ENCODE results near the gene EXOC1L.

EXOC1L gene, protein sequence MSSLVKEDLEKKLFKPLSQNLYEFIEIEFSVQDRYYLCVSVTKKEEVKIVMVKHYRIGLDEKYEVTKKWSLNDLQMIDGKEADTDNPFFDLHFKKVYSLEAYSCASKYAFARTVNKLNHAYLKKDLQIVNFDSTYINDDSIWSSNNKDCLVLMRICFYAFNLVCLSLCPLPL

DNA sequence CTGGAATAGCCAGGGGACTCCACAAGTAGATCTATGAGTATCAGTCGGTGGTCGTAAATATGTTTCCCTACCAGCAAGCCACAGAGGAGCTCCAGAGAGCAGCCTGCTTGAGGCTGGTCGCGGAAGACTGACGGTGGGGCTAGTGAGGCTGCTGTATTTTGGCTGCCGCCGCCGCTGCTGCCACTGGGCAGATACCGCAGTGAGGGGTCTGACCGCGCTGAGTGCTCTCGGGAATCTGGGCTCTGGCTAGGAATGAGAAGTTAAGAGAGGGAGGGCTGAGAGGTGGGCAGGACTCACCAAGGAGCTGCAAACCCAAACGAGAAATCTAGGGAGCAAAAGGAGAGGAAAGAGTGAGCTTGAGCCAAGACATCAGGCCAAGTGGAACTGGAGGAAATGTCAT lies at the start of gene EXOC1L:
Gene EXOC1L (plus strand): TSS at position 157 of the 400 bp plus-strand sequence. CDS start 237 bp downstream, at position 394.
- DNase-seq: no peak

DNA sequence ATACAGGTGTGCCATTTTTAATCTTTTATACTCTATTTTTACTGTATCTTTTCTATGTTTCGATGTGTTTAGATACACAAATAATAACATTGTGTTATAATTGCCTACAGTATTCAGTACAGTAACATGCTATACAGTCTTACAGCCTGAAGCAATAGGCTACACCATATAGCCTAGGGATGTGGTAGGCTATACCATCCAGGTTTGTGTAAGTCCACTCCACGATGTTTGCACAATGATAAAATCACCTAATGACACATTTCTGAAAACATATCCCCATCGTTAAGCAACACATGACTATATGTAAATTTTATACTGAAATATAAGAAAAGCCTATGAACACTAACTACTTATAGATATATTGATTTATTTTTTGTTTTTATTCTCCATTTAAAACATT lies 48.9 kb upstream of the EXOC1L start:
- no peak for DNase-seq

- no peak for DNase-seq
These were observed 38.2 kb upstream of the EXOC1L start for GRCh38 chr4:55781341-55781740.

GRCh38 chr4:55781812-55782211 lies 37.8 kb upstream of the EXOC1L start:
- DNase-seq: no peak

- no peak for DNase-seq
These were observed 36.0 kb upstream of the EXOC1L start for GRCh38 chr4:55783584-55783983.

DNA sequence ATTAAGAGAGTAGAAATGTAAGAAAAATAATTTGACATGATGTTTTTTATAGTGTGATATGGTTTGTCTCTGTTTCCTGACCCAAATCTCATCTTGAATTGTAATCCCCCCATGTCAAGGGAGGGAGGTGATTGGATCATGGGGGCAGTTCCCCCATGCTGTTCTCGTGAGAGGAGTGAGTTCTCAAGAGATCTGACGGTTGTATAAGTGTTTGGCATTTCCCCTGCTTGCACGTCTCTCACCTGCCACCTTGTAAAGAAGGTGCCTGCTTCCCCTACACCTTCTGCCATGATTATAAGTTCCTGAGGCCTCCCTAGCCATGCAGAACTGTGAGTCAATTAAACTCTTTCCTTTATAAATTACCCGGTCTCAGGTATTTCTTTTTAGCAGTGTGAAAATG lies 34.8 kb upstream of the EXOC1L start:
- no peak for DNase-seq

- DNase-seq: no peak
These were observed 27.9 kb upstream of the EXOC1L start for GRCh38 chr4:55791666-55792065.

DNA sequence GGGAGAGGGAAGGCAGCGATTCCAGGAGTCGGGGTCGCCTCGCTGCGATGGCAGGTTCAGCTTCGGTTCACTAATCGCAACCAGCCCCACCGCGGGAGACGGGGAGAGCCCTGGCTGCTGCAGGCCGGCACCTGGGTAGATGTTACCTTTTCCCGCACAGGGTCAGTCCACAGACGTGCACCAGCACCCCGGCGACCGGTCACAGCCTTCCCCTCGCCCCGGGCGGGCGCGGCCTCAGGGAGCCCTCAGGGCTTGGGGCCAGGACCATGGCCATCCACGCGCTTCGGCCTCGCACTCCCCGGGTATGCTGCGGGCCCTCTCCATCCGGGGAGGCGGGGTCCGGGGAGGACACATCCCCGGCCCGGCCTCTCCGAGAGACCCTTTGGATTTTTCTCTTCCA lies 26.1 kb upstream of the EXOC1L start:
- no peak for DNase-seq

GRCh38 chr4:55794053-55794452 lies 25.5 kb upstream of the EXOC1L start:
- DNase-seq: no peak

DNA sequence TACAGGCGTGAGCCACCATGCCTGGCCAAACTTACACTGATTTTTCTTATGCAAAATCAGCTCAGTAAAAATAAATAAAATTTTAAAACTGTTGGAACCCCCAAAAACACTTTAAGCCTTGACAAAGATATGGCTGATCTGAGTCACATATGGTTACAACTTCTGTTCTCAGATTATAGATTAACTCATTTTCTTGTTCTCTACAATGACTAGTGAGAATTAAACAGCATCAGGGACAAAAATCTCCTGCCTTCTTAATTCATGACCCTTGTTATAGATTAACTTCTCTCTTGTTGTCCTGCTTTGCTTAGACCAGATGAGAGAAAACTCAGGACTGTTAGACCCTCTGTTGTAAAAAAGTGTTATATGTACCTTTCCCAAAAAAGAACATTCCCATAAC lies 24.2 kb upstream of the EXOC1L start:
- DNase-seq: no peak

DNA sequence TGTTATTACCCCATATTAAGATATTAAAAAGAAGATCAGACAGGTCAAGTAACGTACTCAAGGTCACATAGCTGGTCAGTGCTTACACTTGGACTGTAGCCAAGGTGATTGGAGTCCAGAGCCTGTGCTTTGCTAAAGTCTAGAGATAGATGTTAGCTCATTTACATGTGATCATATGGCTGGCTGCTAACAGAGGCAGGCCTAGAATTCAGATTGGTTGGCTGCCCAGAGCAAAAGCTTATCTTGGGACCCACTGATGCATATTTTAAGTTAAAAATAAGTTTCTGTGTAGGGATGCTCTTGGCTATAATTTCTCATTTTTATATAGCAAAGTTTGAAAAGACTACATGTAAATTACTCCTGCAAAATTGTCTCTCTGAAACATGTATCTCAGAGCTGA lies 18.1 kb upstream of the EXOC1L start:
- DNase-seq: no peak

- no peak for DNase-seq
These were observed 12.0 kb upstream of the EXOC1L start for GRCh38 chr4:55807556-55807955.

DNA sequence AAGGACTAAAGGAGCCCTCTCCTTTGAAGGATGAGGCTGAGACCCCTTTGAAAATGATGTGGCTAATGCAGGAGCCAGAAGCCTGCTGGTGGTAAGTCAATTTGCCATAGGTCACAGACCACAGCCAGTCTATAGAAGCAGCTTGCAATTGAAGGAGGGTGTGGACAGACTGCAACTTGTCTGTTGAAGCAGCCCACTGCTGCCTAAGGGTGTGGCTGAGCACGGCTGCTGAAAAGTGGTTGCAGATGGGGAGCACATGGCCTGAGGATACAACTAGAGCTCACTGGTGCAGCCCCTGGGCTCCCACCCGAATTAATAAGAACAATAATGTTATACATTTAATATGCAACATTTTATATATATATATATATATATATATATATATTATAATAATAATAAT lies 11.4 kb upstream of the EXOC1L start:
- DNase-seq: no peak

DNA sequence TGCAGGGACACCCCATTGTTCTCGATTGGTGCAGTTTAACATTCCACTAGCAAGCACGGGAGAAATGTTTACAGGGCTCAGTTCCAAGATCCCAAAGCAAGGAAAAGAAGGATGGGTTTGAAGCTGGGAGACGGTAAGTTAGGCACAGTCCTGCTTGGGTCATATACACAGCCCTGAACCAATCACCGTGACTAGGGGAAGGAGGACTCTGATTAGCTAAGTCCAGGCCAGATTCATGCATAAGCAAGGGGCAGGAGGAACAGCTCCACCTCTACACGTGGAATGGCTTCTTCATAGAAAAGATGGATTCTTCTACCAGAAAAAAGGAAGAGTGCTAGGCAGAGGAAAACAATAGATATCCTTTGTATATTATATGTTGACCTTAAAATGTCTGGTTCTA lies 11.0 kb upstream of the EXOC1L start:
- no peak for DNase-seq

GRCh38 chr4:55817691-55818090 lies 1.9 kb upstream of the EXOC1L start:
- no peak for DNase-seq

DNA sequence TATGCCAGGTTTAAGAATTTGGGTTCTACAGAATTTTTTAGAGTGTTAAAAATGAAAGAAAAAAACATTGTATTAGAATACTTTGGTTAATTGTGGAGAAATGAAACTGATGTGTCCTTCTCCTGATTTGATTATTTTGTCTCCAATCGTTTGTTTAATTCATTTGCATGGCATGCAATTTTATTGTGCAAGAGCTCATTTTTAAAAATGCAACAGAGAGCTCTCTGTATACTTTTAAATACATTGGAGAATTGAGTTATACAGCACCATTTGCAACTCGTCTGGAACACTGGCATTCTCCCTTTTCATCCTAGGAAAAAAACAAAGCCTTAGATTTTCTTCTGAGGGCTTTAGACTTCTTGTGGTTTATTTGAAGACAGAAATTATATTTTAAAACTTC lies 689 bp downstream of the EXOC1L start:
- DNase-seq: no peak

DNA sequence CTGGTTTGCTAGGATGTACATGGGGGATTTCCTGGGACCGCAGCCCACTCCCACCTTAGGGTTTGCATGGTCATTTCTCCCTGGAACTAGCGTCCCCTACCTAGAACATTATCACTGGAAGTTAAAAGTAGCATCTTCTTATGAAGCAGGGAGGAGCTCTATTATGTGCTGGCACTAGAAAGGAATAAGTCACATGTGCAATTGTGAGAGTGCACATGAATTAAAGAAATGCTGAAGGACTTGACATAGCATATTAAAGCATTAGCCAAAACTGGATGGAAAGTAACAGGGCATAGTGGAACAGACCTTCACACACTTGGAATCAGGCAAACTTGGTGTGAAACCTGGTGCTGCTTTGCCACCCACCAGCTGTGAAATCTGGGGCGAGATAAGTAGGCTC lies 2.7 kb downstream of the EXOC1L start:
- no peak for DNase-seq

- no peak for DNase-seq
These were observed 5.3 kb downstream of the EXOC1L start for GRCh38 chr4:55824865-55825264.

- no peak for DNase-seq
These were observed 7.4 kb downstream of the EXOC1L start for GRCh38 chr4:55826986-55827385.

DNA sequence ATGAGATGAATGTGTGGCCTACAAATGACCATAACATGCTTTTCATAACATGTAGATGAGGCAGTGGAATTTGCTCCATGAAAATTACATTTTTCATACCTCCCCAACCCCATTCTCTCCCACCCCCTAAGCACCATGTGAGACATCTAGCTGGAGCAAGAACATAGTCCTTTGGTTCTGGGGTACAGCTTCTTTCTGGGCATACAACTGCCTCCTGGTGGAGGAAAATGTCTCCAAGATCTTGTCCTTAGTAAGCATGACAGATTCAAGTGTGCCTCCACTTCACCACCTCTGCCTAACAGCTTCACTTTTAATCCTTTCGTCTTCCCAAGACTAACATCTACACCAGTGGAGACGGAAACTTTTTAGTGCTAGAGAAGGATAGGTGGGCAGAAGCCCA lies 8.0 kb downstream of the EXOC1L start:
- DNase-seq: no peak

GRCh38 chr4:55830048-55830447 lies 10.5 kb downstream of the EXOC1L start:
- no peak for DNase-seq

GRCh38 chr4:55830716-55831115 lies 11.1 kb downstream of the EXOC1L start:
- DNase-seq: no peak

DNA sequence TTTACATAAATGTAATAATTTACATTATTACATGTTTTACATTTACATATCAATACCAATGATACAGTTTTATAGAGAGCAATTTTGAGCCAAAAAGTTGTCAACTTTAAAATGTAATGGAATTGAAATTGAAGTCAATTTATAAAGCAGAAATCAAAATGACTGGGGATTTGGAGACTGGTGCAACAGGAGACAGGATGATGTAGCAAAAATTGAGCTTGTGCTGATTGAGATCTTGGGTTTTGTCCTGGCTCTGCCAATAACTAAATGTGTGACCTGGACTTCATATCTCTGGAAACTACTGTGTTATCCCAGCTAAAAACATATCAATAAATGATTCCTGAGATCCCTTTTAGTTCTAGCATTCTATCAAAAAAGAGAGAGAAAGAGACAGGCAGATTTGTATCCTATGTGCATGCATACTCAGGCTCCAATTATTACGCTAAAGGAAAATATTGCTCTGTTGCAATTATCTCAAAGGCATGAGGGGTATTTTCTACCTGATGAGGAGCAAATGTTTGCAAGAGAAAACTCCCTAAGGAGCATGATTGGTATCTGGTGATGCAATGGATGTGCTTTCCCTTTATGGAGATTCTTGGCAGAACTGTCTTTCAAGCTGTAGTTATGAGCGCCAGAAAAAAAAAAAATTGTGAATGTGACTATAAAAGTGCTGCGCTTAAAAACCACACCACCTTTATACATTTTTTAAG lies 14.7 kb downstream of the EXOC1L start:
- DNase-seq: no peak

GRCh38 chr4:55837903-55838302 lies 18.3 kb downstream of the EXOC1L start:
- no peak for DNase-seq

DNA sequence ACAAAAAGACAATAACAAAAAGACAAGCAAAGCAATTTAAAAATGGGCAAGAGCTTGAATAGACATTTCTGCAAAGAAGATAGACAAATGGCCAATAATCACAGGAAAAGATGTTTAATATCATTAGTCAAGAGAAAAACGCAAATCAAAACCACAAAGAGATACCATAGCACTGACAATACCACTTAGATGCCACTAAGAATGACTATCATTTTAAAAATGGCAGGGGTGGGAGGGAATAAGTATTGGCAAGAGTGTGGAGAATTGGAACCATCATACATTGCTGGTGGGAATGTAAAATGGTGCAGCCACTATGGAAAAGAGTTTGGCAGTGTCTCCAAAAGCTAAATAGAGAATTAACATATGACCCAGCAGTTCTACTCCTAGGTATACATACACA lies 18.8 kb downstream of the EXOC1L start:
- no peak for DNase-seq
